OCI-LY3 (cell line): ENCODE results near the gene LIPJ.

Experiments used
- H2AFZ ChIP-seq: fragments of 200-600, 300-600 bp; shearing (Covaris generic); 2 replicates; pipeline ENCODE4 v1.6.0; 2014; ENCODE audit warnings: antibody characterized with exemption, low read depth, low read length
- H3K27ac ChIP-seq: fragments of 200-600, 300-600 bp; sonication (generic); 2 replicates; pipeline ENCODE4 v1.5.1; 2014; ENCODE audit warnings: mild to moderate bottlenecking, low read length, moderate library complexity, mixed read lengths
- H3K27me3 ChIP-seq: fragments of 200-600, 300-600 bp; sonication (generic); 2 replicates; pipeline ENCODE4 v1.6.1; 2014; ENCODE audit warnings: low read depth, low read length, mixed read lengths
- H3K36me3 ChIP-seq: fragments of 200-600, 300-600 bp; sonication (generic); replicated peaks from 2 replicates; pipeline ENCODE3; 2014; ENCODE audit warnings: low read depth, low read length, mixed read lengths
- H3K4me1 ChIP-seq: fragments of 300-600, 200-600 bp; sonication (generic); 2 replicates; pipeline ENCODE4 v1.6.1; 2014; ENCODE audit warnings: low read length, mixed read lengths
- H3K4me2 ChIP-seq: fragments of 200-600, 300-600 bp; sonication (generic); 2 replicates; pipeline ENCODE4 v1.6.1; 2014; ENCODE audit warnings: low read length, mixed read lengths
- H3K4me3 ChIP-seq: fragments of 300-600, 200-600 bp; sonication (generic); 2 replicates; pipeline ENCODE4 v1.5.1; 2014; ENCODE audit warnings: antibody characterized with exemption, mild to moderate bottlenecking, low read length, moderate library complexity
- H3K79me2 ChIP-seq: fragments of 300-600, 200-600 bp; shearing (Covaris generic); 2 replicates; pipeline ENCODE4 v1.6.1; 2014; ENCODE audit warnings: mild to moderate bottlenecking, low read length, mixed read lengths
- H3K9ac ChIP-seq: fragments of 300-600, 200-600 bp; shearing (Covaris generic); 2 replicates; pipeline ENCODE4 v1.6.0; 2014; ENCODE audit warnings: mild to moderate bottlenecking, low read length, moderate library complexity
- H3K9me3 ChIP-seq: fragments of 200-600, 300-600 bp; shearing (Covaris generic); 2 replicates; pipeline ENCODE4 v1.6.1; 2014; ENCODE audit warnings: low read length, mixed read lengths; ENCODE audit not compliant: insufficient read depth
- H4K20me1 ChIP-seq: fragments of 200-600, 300-600 bp; sonication (generic); 2 replicates; pipeline ENCODE4 v1.6.1; 2016; ENCODE audit warnings: low read length, mixed read lengths; ENCODE audit not compliant: insufficient read depth
- CTCF ChIP-seq: fragments of 200-600, 300-600 bp; sonication (generic); IDR thresholded peaks from 2 replicates; pipeline ENCODE4 v1.5.1; 2014; ENCODE audit warnings: antibody characterized with exemption, low read length, low read depth
- EZH2phosphoT487 ChIP-seq: fragments of 200-600 bp; shearing (Covaris generic); IDR thresholded peaks from 2 replicates; pipeline ENCODE4 v1.6.1; 2018; ENCODE audit warnings: antibody characterized with exemption, mixed run types, low read depth

The LIPJ gene

DNA sequence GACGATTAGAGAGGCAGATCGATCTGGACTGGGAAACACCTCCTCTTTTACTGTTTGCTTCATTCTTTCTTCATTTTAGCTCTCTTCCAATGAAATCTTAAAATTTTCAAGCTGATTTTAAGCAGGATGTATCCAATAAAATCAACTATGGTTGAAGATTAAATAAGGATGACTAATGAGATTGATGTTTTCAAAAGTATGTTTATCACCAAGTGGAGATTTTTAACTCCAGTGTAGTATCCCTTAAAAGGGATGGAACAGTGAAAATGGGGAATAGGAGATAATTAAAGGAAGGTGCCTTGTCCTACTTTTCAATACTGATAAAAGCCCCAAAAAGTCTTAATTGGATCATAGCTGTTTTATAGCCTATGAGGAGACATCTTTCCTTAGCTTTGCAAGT lies 66.1 kb downstream of the LIPJ start:
- no peak overlapping the region for H3K4me3 ChIP-seq
- H2AFZ ChIP-seq = no peak overlapping the region
- TF ChIP-seq CTCF = no peak
- no peak for TF ChIP-seq EZH2phosphoT487
- no peak overlapping the region for H3K9ac ChIP-seq
- H3K9me3 ChIP-seq = no peaks in the 10 kb centered on the region
- H3K27me3 ChIP-seq = no peaks in the 10 kb centered on the region
- H3K4me1 ChIP-seq = peaks cover 22% of the 10 kb centered on the region
- H3K4me2 ChIP-seq = no peak overlapping the region
- no peaks in the 10 kb centered on the region for H3K36me3 ChIP-seq
- no peaks in the 10 kb centered on the region for H4K20me1 ChIP-seq
- H3K79me2 ChIP-seq = no peaks in the 10 kb centered on the region
- no peak overlapping the region for H3K27ac ChIP-seq
